Measurements from ENCODE around the gene NEU2.

Gene NEU2

DNA sequence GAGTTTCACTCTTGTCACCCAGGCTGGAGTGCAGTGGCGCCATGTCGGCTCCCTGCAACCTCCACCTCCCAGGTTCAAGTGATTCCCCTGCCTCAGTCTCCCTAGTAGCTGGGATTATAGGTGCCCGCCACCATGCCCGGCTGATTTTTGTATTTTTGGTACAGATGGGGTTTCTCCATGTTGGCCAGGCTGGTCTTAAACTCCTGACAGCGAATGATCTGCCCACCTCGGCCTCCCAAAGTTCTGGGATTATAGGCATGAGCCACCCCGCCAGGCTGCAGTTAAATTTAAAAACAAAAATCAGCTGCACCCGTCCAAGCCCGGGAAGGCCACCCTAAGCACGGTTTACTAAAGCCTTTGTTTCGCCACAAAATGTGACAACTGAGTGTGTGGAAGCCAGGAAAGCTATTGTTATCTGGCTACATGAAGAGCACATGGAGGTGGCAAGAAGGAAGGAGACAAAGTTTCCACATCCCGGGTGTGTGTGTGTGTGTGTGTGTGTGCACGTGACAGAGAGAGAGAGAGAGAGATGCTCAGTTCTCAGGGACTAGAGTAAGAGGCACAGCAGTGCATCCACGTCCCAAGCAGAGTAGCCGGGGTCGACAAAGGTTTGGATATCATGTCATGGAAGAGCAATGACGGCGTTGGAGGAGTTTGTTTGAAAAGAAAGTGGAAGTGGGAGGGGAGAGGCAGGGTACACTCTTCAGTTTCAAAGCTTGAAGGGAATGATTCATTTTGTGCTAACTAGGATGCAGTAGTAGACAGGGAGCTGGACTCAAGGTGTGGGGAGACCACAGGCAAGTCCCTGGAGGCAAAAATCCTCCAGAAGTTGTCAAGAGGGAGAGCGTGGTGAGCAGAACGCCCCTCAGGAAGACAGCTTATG lies 47.7 kb downstream of the NEU2 start:
- DNase-seq = peak; percentile 69

DNA sequence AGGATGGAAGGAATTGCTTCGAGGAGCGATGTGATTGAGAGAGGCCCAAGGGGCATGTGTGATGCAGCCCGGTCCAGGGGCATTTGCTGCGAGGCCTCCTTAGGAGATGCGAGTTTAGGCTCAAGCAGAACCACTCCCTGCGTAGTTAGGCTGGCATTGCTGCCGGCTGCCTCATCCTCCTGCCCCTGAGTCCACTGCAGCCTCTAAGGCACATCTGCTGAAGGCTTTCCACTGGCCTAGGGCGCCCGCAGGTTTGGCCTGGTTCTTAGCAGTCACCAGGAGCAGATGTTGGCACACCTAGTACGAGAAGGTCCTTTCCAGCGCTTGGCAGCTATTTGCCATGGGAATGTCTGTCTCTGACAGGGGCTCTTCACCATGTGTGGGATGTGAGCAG lies 48.4 kb downstream of the NEU2 start:
- peak; percentile 65 for DNase-seq

DNA sequence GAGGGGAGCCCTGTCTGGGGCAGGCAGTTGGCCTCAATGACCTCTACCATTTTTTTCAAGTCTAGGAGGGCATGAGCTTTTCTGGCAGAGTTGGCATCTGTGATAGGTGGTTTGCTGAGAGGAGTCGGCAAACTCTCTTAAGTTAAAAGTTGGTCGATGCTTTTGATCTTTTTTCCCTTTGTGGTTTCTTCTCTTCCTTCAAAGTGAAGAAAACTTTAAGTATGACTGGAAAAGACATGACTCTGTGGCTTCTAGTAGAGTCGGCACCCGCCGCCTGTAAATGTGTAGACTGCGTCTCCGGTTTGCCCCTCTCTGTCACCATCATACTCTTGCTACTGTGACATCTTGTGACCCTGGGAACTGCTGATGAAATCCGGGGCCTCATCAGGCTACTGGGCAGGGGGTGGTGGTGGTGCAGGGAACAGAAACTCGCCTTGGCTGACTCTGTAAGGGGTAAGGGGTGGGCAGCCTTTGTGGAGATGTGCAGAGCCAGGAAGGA lies 48.8 kb downstream of the NEU2 start:
- DNase-seq = peak; percentile 83

DNA sequence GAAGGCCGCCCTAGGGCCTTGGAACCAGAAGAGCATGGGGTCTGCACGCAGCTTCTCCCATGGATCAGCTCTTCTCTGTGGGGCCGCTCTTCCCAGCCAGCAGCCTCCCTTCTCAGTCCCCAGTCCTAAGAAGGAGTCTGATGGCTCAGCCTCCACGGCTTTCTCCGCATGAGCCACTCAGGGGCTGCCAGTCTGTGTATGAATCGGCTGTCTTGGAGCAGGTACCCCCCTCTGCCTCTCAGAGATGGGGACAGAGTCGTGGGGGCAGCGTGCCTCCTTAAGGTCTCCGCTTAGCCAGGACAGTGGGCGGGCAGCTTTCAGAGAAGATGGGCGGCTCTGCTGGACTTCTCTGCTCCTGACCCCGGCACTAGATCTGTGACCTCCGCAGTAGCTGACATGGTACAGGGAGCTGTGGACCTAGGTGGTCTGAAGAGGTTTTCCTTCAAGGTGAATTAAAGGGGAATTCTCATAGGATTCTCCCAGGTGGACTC lies 49.3 kb downstream of the NEU2 start:
- DNase-seq = no peak

- DNase-seq = peak; percentile 57
These were observed 49.9 kb downstream of the NEU2 start for GRCh38 chr2:233082222-233082930.

DNA sequence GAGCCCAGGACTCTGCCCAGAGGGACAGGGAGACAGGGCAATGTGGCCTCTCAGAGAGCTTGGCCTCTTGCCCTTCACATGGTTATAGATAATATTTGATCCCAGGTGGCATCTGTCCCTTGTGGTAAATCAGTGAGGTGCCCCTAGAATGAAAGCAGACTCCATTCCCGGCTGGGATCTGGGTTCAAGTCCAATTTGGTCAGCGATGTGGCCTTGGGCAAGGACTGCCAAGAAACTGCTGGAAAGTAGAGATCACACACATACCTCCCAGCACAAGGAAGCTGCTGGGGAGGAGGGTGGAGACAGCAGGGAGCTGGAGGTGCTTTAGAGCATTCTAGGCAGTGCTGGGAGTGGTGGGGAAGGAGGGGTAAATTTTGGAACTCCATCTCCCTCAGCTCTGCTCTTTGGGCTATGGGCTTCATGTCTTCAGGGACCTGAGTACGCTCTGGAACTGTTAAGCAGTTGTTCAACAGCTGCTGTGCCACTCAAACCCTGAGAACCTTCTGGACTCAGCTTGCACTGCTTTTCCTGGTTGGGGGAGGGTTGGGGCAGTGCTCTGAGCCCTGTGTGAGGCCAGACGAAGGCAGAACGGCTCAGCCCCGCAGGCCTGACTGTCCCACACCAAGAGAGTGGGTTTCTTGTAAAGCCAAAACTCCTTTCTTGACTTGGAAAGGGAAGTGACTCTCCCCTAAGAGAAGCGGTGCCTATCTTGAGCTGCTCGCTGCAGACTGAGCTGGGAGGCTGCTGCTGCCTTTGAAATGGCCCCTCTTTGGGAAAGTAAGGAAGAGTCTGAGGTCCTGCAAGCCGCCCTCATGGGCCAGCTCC lies 50.7 kb downstream of the NEU2 start:
- peak; percentile 63 for DNase-seq

DNA sequence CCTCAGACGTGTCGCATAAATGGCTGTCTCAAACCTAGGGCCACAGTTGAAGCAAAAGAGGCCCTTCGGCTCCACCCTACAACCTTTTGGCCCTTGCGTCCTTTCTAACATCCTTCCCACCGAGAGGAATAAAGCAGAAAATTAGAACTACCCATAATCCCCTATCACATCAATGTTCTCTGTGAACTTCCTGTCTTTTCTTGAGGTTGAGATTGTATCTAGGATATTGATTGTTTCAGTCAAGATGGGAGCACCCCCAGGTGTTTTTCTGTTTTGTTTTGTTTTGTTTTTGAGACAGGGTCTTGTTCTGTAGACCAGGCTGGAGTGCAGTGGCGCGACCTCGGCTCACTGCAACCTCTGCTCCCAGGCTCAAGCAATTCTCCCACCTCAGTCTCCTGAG lies 51.3 kb downstream of the NEU2 start:
- DNase-seq = peak; percentile 63

GRCh38 chr2:233084488-233084887 lies 52.0 kb downstream of the NEU2 start:
- peak; percentile 78 for DNase-seq

Data from activated effector memory CD4-positive, alpha-beta T cell treated with anti-CD3 and anti-CD28 coated beads, Interleukin-2, amount 50 U/mL, for 16 hours (primary cell).